Karpas-422 (cell line): Measurements from ENCODE around the gene CRB2. TPM values are rescaled to one million over a fixed set of nuclear protein-coding genes. Genes with fewer than 3 reads are reported as not detected.

Experiments used
- DNase-seq: peaks from one replicate; pipeline ENCODE4 v3.0.0-alpha.2; 2015
- H2AFZ ChIP-seq: fragments of 200-600 bp; sonication (generic); 2 replicates; pipeline ENCODE4 v1.6.1; 2014; ENCODE audit warnings: antibody characterized with exemption, low read length, mixed read lengths
- H3K27ac ChIP-seq: fragments of 200-600 bp; sonication (generic); 2 replicates; pipeline ENCODE4 v1.5.1; 2014; ENCODE audit warnings: mild to moderate bottlenecking, low read length, moderate library complexity
- H3K27me3 ChIP-seq: fragments of 200-600 bp; sonication (generic); 2 replicates; pipeline ENCODE4 v1.6.1; 2014; ENCODE audit warnings: low read length, mixed read lengths
- H3K36me3 ChIP-seq: fragments of 200-600 bp; sonication (generic); 2 replicates; pipeline ENCODE4 v1.6.1; 2014; ENCODE audit warnings: low read length, mixed read lengths; ENCODE audit not compliant: insufficient read depth
- H3K4me1 ChIP-seq: fragments of 200-600 bp; sonication (generic); 2 replicates; pipeline ENCODE4 v1.6.1; 2014; ENCODE audit warnings: mild to moderate bottlenecking, low read length, mixed read lengths
- H3K4me2 ChIP-seq: fragments of 200-600 bp; sonication (generic); 2 replicates; pipeline ENCODE4 v1.6.1; 2014; ENCODE audit warnings: low read length, low read depth, mild to moderate bottlenecking; ENCODE audit not compliant: poor library complexity, severe bottlenecking
- H3K4me3 ChIP-seq: fragments of 200-600 bp; sonication (generic); 2 replicates; pipeline ENCODE4 v1.5.1; 2014; ENCODE audit warnings: mild to moderate bottlenecking, antibody characterized with exemption, low read length, mixed read lengths
- H3K79me2 ChIP-seq: fragments of 200-600 bp; sonication (generic); 2 replicates; pipeline ENCODE4 v1.6.1; 2014; ENCODE audit warnings: mild to moderate bottlenecking, low read length, mixed read lengths
- H3K9ac ChIP-seq: fragments of 200-600 bp; sonication (generic); 2 replicates; pipeline ENCODE4 v1.6.0; 2014; ENCODE audit warnings: low read length
- H3K9me2 ChIP-seq: fragments of 200-600 bp; sonication (generic), shearing (Covaris generic); replicated peaks from 2 replicates; pipeline ENCODE4 v1.6.0; 2014; ENCODE audit warnings: mild to moderate bottlenecking, low read length, moderate library complexity; ENCODE audit not compliant: insufficient read depth
- H3K9me3 ChIP-seq: fragments of 300-700, 200-600 bp; sonication (generic); 2 replicates; pipeline ENCODE4 v1.6.1; 2014; ENCODE audit warnings: low read length, mixed read lengths
- H4K20me1 ChIP-seq: fragments of 200-600 bp; sonication (generic); 2 replicates; pipeline ENCODE4 v1.6.1; 2014; ENCODE audit warnings: mild to moderate bottlenecking, antibody characterized with exemption, low read length, low read depth; ENCODE audit not compliant: insufficient read depth
- total RNA-seq: library from RNA; depleted of rRNA; stranded (reverse); fragments of >200 nt; shearing (Covaris generic); gene quantifications from 2 replicates; pipeline ENCODE4 v1.2.3, GENCODE V29; 2014; ENCODE audit warnings: low replicate concordance

The CRB2 gene
- total RNA-seq, 1 experiment from 2014 or later: not detected

GRCh38 chr9:123318202-123318601 is 37.8 kb upstream of the CRB2 start:
- no peak for DNase-seq

GRCh38 chr9:123318961-123319421 is 37.0 kb upstream of the CRB2 start:
- Histone ChIP-seq H3K4me1 (peaks cover 14% of the 10 kb centered on the region), H3K4me3 (no peak overlapping the region), H4K20me1 (no peaks in the 10 kb centered on the region), H3K9me2 (no peaks in the 10 kb centered on the region), H3K9me3 (no peaks in the 10 kb centered on the region), H3K79me2 (no peaks in the 10 kb centered on the region), H3K36me3 (no peaks in the 10 kb centered on the region), H3K9ac (no peak overlapping the region), H3K4me2 (no peak overlapping the region), H3K27ac (no peak overlapping the region), H3K27me3 (no peaks in the 10 kb centered on the region), H2AFZ (no peak overlapping the region)
- no peak for DNase-seq

More at GRCh38 chr9:123318202-123318601, 37.8 kb upstream of the CRB2 start:
- Histone ChIP-seq H3K4me2 (no peak overlapping the region), H3K79me2 (no peaks in the 10 kb centered on the region), H3K9me2 (no peaks in the 10 kb centered on the region), H3K27ac (no peak overlapping the region), H3K9me3 (no peaks in the 10 kb centered on the region), H3K27me3 (no peaks in the 10 kb centered on the region), H4K20me1 (no peaks in the 10 kb centered on the region), H2AFZ (no peak overlapping the region), H3K9ac (no peak overlapping the region), H3K4me3 (no peak overlapping the region), H3K4me1 (peaks cover 11% of the 10 kb centered on the region), H3K36me3 (no peaks in the 10 kb centered on the region)

- no peak for DNase-seq
- no peaks in the 10 kb centered on the region for H3K36me3 ChIP-seq
- H3K9me2 ChIP-seq: no peaks in the 10 kb centered on the region
- H2AFZ ChIP-seq: no peak overlapping the region
- peaks cover 14% of the 10 kb centered on the region for H3K4me1 ChIP-seq
- no peaks in the 10 kb centered on the region for H3K9me3 ChIP-seq
- H3K27me3 ChIP-seq: no peaks in the 10 kb centered on the region
- no peak overlapping the region for H3K27ac ChIP-seq
- no peak overlapping the region for H3K4me3 ChIP-seq
- no peaks in the 10 kb centered on the region for H3K79me2 ChIP-seq
- H4K20me1 ChIP-seq: no peaks in the 10 kb centered on the region
- H3K4me2 ChIP-seq: no peak overlapping the region
- no peak overlapping the region for H3K9ac ChIP-seq
These were observed 36.3 kb upstream of the CRB2 start for GRCh38 chr9:123319541-123320339.

- Histone ChIP-seq H3K4me3 (no peak overlapping the region), H3K27me3 (no peaks in the 10 kb centered on the region), H3K4me1 (peaks cover 14% of the 10 kb centered on the region), H3K9ac (no peak overlapping the region), H3K27ac (no peak overlapping the region), H3K9me3 (no peaks in the 10 kb centered on the region), H3K79me2 (no peaks in the 10 kb centered on the region), H3K9me2 (no peaks in the 10 kb centered on the region), H3K4me2 (no peak overlapping the region), H4K20me1 (no peaks in the 10 kb centered on the region), H2AFZ (no peak overlapping the region), H3K36me3 (no peaks in the 10 kb centered on the region)
- no peak for DNase-seq
These were observed 35.2 kb upstream of the CRB2 start for GRCh38 chr9:123320814-123321213.

GRCh38 chr9:123321616-123322272 is 34.3 kb upstream of the CRB2 start:
- no peaks in the 10 kb centered on the region for H3K9me2 ChIP-seq
- no peaks in the 10 kb centered on the region for H4K20me1 ChIP-seq
- peaks cover 20% of the 10 kb centered on the region for H3K4me1 ChIP-seq
- H3K27me3 ChIP-seq: no peaks in the 10 kb centered on the region
- no peaks in the 10 kb centered on the region for H3K79me2 ChIP-seq
- H3K9ac ChIP-seq: 0 out of 2 replicates have a peak overlapping the region, but pooled peaks have one; percentile 45
- DNase-seq: no peak
- H3K4me2 ChIP-seq: no peak overlapping the region
- no peaks in the 10 kb centered on the region for H3K36me3 ChIP-seq
- no peak overlapping the region for H3K27ac ChIP-seq
- H3K4me3 ChIP-seq: no peak overlapping the region
- no peaks in the 10 kb centered on the region for H3K9me3 ChIP-seq
- H2AFZ ChIP-seq: no peak overlapping the region

- H3K9ac ChIP-seq: peak overlapping the region; percentile 45
- H3K36me3 ChIP-seq: no peaks in the 10 kb centered on the region
- H3K27ac ChIP-seq: no peak overlapping the region
- peak overlapping the region; percentile 64; the same call in 1 of the 2 replicates for H2AFZ ChIP-seq
- H3K4me3 ChIP-seq: no peak overlapping the region
- no peaks in the 10 kb centered on the region for H4K20me1 ChIP-seq
- peak overlapping the region; percentile 16 for H3K4me2 ChIP-seq
- DNase-seq: peak; percentile 73
- no peaks in the 10 kb centered on the region for H3K9me2 ChIP-seq
- no peaks in the 10 kb centered on the region for H3K27me3 ChIP-seq
- no peaks in the 10 kb centered on the region for H3K79me2 ChIP-seq
- peaks cover 22% of the 10 kb centered on the region for H3K4me1 ChIP-seq
- H3K9me3 ChIP-seq: no peaks in the 10 kb centered on the region
These were observed 33.5 kb upstream of the CRB2 start for GRCh38 chr9:123322273-123323195.

GRCh38 chr9:123323196-123324013 is 32.6 kb upstream of the CRB2 start:
- Histone ChIP-seq H3K9me3 (no peaks in the 10 kb centered on the region), H3K9me2 (no peaks in the 10 kb centered on the region), H3K27ac (no peak overlapping the region), H3K36me3 (no peaks in the 10 kb centered on the region), H3K79me2 (no peaks in the 10 kb centered on the region), H2AFZ (peak overlapping the region; percentile 64; the same call in 1 of the 2 replicates), H3K4me3 (no peak overlapping the region), H3K27me3 (no peaks in the 10 kb centered on the region), H3K4me2 (peak overlapping the region; percentile 16), H3K4me1 (peaks cover 22% of the 10 kb centered on the region), H3K9ac (peak overlapping the region; percentile 45; the same call in 1 of the 2 replicates), H4K20me1 (no peaks in the 10 kb centered on the region)
- no peak for DNase-seq
